GM12864 (cell line): ENCODE results near the gene GABRG3.
A peak's percentile ranks its signal among the peaks of the same experiment; 100 is the strongest.

ENCODE experiments used
- DNase-seq: peaks from one replicate; pipeline ENCODE4 v3.0.0-alpha.2; 2011; ENCODE audit warnings: low read depth
- H3K4me3 ChIP-seq: 2 replicates; pipeline ENCODE4 v1.5.1; 2011; ENCODE audit warnings: mild to moderate bottlenecking, low read depth, low read length, control low read depth
- CTCF ChIP-seq: IDR thresholded peaks from 2 replicates; pipeline ENCODE4 v1.5.1; 2011; ENCODE audit warnings: low read depth, mild to moderate bottlenecking, moderate library complexity, low read length, control low read depth, inconsistent platforms; ENCODE audit errors: missing control alignments

GABRG3 gene

GRCh38 chr15:27059610-27060202 lies 88.7 kb downstream of the GABRG3 start:
- no peak overlapping the region for H3K4me3 ChIP-seq
- TF ChIP-seq CTCF = peak; percentile 48
- no peak for DNase-seq

- TF ChIP-seq CTCF = no peak
- no peak overlapping the region for H3K4me3 ChIP-seq
- no peak for DNase-seq
Measured at GRCh38 chr15:27061739-27062138, 90.8 kb downstream of the GABRG3 start.

- TF ChIP-seq CTCF = no peak
- no peak for DNase-seq
- no peak overlapping the region for H3K4me3 ChIP-seq
Measured at GRCh38 chr15:27062951-27063350, 92.0 kb downstream of the GABRG3 start.

- no peak for DNase-seq
- H3K4me3 ChIP-seq = no peak overlapping the region
- TF ChIP-seq CTCF = no peak
Measured at GRCh38 chr15:27064080-27064479, 93.1 kb downstream of the GABRG3 start.

- H3K4me3 ChIP-seq = no peak overlapping the region
- DNase-seq = no peak
- TF ChIP-seq CTCF = no peak
Measured at GRCh38 chr15:27065151-27065550, 94.2 kb downstream of the GABRG3 start.

GRCh38 chr15:27065785-27066184 lies 94.8 kb downstream of the GABRG3 start:
- TF ChIP-seq CTCF = no peak
- no peak overlapping the region for H3K4me3 ChIP-seq
- no peak for DNase-seq

GRCh38 chr15:27066446-27066845 lies 95.5 kb downstream of the GABRG3 start:
- no peak for DNase-seq

More at GRCh38 chr15:27066446-27066845, 95.5 kb downstream of the GABRG3 start:
- TF ChIP-seq CTCF = no peak
- H3K4me3 ChIP-seq = no peak overlapping the region
